ENCODE results near the gene SPEF2. TPM values are rescaled to one million over a fixed set of nuclear protein-coding genes. Genes with fewer than 3 reads are reported as not detected.

SPEF2 gene
- total and polyA plus RNA-seq, 7 donors: 0.13 to 0.71 (median 0.56) TPM

GRCh38 chr5:35849860-35850259, 232.2 kb downstream of the SPEF2 start:
- intact Hi-C loops (cut with DNase I): no loop called here
- 44 to 56% (median 50%) methylated on average over 6 of the region's 6 CpGs for WGBS, 3 donors

GRCh38 chr5:35850967-35851680, 233.5 kb downstream of the SPEF2 start:
- 17 to 30% (median 28%) methylated on average over 8 of the region's 8 CpGs for WGBS, 3 donors
- peak overlapping the region; percentile 34 for H3K4me3 ChIP-seq
- H3K27ac ChIP-seq: no peak overlapping the region
- no peak for ATAC-seq
- intact Hi-C loops (cut with DNase I): no loop called here
- no peaks in the 10 kb centered on the region for H3K27me3 ChIP-seq (ENCODE audit: insufficient read depth in 3 of 3, low read length in 2 of 3)
- DNase-seq: no peak
- H3K9me3 ChIP-seq: no peaks in the 10 kb centered on the region
- H3K4me1 ChIP-seq: no peaks in the 10 kb centered on the region
- TF ChIP-seq CTCF (IDR thresholded peaks at IDR 0.05): no peak
- no peaks in the 10 kb centered on the region for H3K36me3 ChIP-seq (ENCODE audit: insufficient read depth in 1 of 2, low read depth in 1 of 2)

More at GRCh38 chr5:35849860-35850259, 232.2 kb downstream of the SPEF2 start:
- H3K36me3 ChIP-seq (ENCODE audit: insufficient read depth in 1 of 2, low read depth in 1 of 2): no peaks in the 10 kb centered on the region
- ATAC-seq: no peak
- H3K4me3 ChIP-seq: no peak overlapping the region
- no peak for DNase-seq
- H3K4me1 ChIP-seq: no peaks in the 10 kb centered on the region
- no peak overlapping the region for H3K27ac ChIP-seq
- no peaks in the 10 kb centered on the region for H3K9me3 ChIP-seq
- no peak for TF ChIP-seq CTCF (IDR thresholded peaks at IDR 0.05)
- no peaks in the 10 kb centered on the region for H3K27me3 ChIP-seq (ENCODE audit: insufficient read depth in 3 of 3, low read length in 2 of 3)

- ATAC-seq: no peak
- intact Hi-C loops (cut with DNase I): no loop called here
- TF ChIP-seq CTCF (IDR thresholded peaks at IDR 0.05): no peak
- H3K4me3 ChIP-seq: no peak overlapping the region
- no peaks in the 10 kb centered on the region for H3K36me3 ChIP-seq (ENCODE audit: insufficient read depth in 1 of 2, low read depth in 1 of 2)
- WGBS, 3 donors: 33 to 60% (median 34%) methylated on average over 8 of the region's 8 CpGs
- peak in 1 of 2 donors; percentile 13 for DNase-seq
- no peaks in the 10 kb centered on the region for H3K9me3 ChIP-seq
- no peaks in the 10 kb centered on the region for H3K27me3 ChIP-seq (ENCODE audit: insufficient read depth in 3 of 3, low read length in 2 of 3)
- H3K27ac ChIP-seq: no peak overlapping the region
- no peaks in the 10 kb centered on the region for H3K4me1 ChIP-seq
Observed at GRCh38 chr5:35852084-35852734, 234.5 kb downstream of the SPEF2 start.

- Histone ChIP-seq H3K4me1 (no peaks in the 10 kb centered on the region), H3K4me3 (no peak overlapping the region), H3K27ac (no peak overlapping the region), H3K27me3 (ENCODE audit: insufficient read depth in 3 of 3, low read length in 2 of 3) (no peaks in the 10 kb centered on the region), H3K9me3 (no peaks in the 10 kb centered on the region), H3K36me3 (ENCODE audit: insufficient read depth in 1 of 2, low read depth in 1 of 2) (no peaks in the 10 kb centered on the region)
- intact Hi-C loops (cut with DNase I): no loop called here
- no peak for TF ChIP-seq CTCF (IDR thresholded peaks at IDR 0.05)
- DNase-seq: no peak
- no peak for ATAC-seq
Observed at GRCh38 chr5:35852773-35853172, 235.1 kb downstream of the SPEF2 start.

Measured in psoas muscle (tissue), 8 donors.